DND-41 (cell line): Measurements from ENCODE around the gene MCAT.

ENCODE experiments used
- CTCF ChIP-seq: IDR thresholded peaks from 2 replicates; pipeline ENCODE4 v1.5.1; 2012; ENCODE audit warnings: borderline replicate concordance, low read length, moderate library complexity, mild to moderate bottlenecking; ENCODE audit not compliant: poor library complexity, severe bottlenecking; ENCODE audit errors: extremely low read depth
- EZH2 ChIP-seq: IDR thresholded peaks from 3 replicates; pipeline ENCODE4 v1.6.1; 2012; ENCODE audit warnings: borderline replicate concordance, low read depth, mild to moderate bottlenecking, moderate library complexity, low read length, inconsistent platforms; ENCODE audit not compliant: severe bottlenecking

GRCh38 chr22:43088627-43088983 is 54.6 kb downstream of the MCAT start:
- TF ChIP-seq CTCF (no peak), EZH2 (no peak)
